DMS153 treated with DMSO at 0.1 percent for 48 hours (cell line): ENCODE results near the gene XCL2.
"Not testable (repeated sequence)": the region's sequence is repeated elsewhere in the genome, so short reads cannot be mapped to it uniquely, and the experiment has no call there.

ENCODE experiments used
- DNase-seq: peaks from one replicate; lab custom pipeline; 2025; ENCODE audit not compliant: unreplicated experiment; lab: John Stamatoyannopoulos, UW

XCL2 gene

GRCh38 chr1:168543840-168544498, at the start of gene XCL2:
XCL2 (minus strand) TSS chr1:168543997; CDS start chr1:168543964, 33 bp downstream.
- not testable (repeated sequence) for DNase-seq

DNA sequence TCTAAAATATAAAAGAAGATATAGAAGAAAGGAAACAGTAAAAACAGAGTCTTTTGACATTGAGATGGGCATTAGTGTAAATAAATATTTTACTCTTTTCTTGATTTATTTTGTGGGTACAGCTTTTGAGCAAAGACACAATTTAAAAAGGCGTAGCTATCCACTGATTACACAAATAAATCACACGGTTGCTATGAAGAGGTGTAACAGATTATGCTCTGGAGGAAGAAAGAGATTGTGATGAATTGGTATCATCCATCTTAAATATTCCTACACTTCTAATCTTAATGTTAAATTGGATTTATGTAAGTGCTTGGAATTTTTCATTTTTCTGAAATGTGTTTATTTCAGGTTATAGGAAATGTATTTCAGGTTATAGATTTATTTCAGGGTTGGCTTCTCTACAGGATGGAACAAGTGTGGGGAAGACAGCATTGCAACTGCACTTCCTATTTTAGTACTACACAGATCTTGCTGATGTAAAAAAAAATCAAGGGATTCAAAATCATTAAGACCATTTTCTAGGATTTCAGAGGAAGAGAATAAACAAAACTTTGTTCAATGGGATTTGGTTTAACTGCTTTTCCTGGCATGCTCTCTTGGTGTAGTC, 47.9 kb upstream of the XCL2 start:
- DNase-seq, result no peak

DNA sequence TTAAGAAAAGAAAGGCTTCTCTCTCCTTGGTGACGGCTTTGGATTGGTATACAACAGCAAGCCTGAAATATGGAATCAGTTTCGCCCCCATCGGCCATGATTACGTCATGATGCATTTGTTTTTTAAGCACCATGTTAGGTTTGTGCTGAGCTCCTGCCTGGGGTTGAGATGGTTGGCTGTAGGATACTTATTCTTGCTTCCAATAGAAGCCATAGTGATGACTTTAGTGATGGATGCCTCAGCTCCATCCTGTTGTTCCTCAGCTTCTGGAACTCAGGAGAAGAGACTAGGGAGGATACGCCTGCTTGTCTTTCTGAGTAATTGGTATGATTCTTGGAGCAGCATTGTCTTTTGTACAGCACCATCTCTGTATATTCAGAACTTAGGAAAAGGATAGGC, 47.3 kb upstream of the XCL2 start:
- DNase-seq, result no peak

DNA sequence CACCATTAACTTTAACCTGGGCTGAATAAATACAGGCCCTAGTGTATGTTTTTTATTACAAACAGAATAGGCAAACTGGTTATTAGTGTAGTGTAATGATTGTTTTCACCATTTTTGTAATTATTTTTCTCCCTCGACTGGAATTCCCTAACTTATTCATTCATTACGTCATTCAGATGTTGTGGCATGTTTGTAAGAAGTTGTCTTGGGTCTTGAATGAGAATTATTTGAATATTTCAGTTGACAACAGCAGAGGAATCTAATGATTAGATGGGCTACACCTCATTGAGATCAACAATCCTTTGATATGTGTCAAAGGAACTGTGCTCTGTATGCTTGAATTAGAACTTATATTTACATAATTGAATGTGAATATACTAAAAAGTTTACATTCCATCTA, 45.4 kb upstream of the XCL2 start:
- no peak for DNase-seq

DNA sequence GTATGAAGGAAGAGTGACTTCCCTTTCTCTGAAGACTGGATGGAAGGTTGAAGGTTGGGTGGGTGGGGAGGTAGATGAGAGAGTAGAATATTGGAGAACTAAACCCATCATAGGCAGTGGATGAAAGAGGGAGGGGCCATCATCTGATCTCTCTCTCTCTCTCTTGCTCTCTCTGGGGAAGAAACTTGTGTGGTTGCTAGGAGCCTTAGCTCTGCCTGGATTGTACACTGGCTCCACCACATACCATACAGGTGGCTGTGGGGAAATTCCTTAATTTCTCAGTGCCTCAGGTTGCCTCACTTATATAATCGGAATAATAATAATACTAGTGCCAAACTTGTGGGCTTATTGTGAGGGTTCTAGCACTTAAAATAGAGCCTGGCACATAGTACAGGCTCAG, 42.1 kb upstream of the XCL2 start:
- no peak for DNase-seq

DNA sequence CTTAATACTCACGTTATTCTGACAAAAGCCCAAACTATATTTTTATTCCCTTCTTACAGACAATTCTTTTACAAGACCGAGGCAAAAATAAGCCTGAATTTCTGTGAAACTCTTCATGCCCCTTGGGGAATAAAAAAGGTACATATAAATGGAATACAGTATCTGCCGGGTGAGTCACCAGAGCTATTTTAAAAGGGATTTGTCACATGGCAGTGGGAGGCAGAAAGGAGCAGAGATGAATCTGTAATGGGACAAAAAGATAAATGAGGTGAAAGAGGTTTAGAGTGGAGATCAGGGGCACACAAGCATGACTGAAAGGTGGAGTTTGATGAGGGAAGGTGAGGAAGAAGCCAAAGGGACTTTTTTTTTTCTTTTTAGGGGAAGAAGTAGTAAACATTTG, 41.4 kb upstream of the XCL2 start:
- no peak for DNase-seq

- no peak for DNase-seq
Measured at GRCh38 chr1:168583571-168583970, 39.8 kb upstream of the XCL2 start.

- DNase-seq, result no peak
Measured at GRCh38 chr1:168582688-168583336, 39.0 kb upstream of the XCL2 start.

GRCh38 chr1:168581817-168582572, 38.2 kb upstream of the XCL2 start:
- DNase-seq, result no peak

DNA sequence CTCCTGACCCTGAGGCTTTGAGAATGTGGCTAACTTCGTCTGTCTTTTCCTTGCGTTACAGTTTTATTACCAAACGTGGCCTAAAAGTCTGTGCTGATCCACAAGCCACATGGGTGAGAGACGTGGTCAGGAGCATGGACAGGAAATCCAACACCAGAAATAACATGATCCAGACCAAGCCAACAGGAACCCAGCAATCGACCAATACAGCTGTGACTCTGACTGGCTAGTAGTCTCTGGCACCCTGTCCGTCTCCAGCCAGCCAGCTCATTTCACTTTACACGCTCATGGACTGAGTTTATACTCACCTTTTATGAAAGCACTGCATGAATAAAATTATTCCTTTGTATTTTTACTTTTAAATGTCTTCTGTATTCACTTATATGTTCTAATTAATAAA, 37.2 kb upstream of the XCL2 start:
- DNase-seq, result not testable (repeated sequence)

DNA sequence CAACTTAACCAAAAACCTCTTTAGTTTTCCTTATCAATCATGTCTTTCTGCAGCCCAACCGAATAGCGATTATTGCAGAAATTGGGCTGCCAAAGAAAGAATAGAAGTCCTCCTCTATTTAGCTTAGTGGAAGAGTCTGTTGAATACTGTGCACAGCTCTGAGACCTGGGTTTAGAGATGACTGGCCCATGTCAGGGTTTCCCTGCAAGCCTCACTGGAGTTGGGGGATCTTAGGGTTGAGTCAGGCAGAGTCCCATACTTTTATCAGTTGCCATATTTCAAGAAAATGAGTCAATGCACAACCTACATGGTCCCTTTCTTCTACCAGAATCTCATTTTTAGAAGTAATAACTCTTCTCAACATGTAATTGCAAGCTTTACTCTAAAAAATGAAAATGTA, 36.5 kb upstream of the XCL2 start:
- not testable (repeated sequence) for DNase-seq

GRCh38 chr1:168578531-168579185, 34.9 kb upstream of the XCL2 start:
- not testable (repeated sequence) for DNase-seq

- DNase-seq, result not testable (repeated sequence)
Measured at GRCh38 chr1:168576245-168576688, 32.5 kb upstream of the XCL2 start, which contains the start of gene XCL1. XCL1 (plus strand) TSS chr1:168576605; CDS start chr1:168576638, 33 bp downstream.

DNA sequence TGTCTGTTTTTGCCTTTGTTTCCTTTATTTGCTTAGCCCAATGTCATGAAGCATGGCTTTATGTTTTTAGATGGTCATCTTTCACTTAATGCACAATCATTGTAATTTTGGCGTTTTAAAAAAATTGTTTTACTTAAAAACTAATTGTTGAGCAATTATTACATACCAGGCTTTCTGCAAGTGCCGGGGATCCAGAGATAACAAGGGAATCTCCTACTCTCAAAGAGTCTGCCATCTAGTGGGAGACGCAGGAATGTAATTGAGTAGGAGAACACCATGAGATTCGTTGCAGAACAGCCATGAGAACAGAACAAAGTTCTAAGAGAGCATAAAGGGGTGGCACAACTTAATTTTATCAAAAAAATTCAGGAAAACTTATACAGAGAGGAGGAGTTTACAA, 30.4 kb upstream of the XCL2 start:
- DNase-seq, result not testable (repeated sequence)

DNA sequence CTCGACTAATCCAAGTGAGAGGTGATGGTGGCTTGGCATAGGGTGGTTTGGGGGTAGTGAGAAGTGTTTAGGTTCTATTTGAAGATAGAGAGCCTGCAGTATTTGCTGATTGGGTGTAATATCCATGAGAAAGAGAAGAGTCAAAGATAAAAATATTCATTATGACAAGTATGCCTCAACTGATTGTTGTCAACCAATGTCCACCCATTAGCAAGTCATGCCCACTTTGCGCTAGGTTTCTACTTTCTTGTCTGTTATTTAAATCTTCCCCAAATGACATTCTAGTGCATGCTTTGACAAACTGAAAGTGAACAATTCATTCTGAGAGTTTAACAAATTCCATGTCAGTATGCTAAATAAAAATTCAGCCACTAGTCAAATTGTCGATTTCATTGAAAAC, 28.8 kb upstream of the XCL2 start:
- DNase-seq, result no peak

DNA sequence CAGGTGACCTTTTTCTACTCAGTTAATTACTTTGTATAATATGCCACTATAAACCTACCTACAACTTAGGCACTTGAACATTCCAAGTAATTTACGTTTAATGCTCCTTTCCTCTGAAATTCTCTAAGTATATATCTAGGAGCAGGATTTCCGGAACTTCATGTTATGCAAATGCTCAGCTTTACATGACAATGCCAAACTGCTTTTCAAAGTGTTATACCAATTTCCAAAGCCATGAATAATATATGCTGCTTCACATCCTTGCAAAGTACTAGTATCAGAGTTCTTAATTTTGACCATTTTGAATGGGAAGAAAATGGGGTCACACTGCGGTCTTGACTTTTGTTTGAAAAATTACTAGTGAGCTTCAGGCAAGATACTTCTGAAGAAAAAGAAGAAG, 26.9 kb upstream of the XCL2 start:
- no peak for DNase-seq

- no peak for DNase-seq
Measured at GRCh38 chr1:168568346-168568745, 24.5 kb upstream of the XCL2 start.

GRCh38 chr1:168567568-168567967, 23.8 kb upstream of the XCL2 start:
- DNase-seq, result no peak

- no peak for DNase-seq
Measured at GRCh38 chr1:168567007-168567406, 23.2 kb upstream of the XCL2 start.

- no peak for DNase-seq
Measured at GRCh38 chr1:168565825-168566224, 22.0 kb upstream of the XCL2 start.

DNA sequence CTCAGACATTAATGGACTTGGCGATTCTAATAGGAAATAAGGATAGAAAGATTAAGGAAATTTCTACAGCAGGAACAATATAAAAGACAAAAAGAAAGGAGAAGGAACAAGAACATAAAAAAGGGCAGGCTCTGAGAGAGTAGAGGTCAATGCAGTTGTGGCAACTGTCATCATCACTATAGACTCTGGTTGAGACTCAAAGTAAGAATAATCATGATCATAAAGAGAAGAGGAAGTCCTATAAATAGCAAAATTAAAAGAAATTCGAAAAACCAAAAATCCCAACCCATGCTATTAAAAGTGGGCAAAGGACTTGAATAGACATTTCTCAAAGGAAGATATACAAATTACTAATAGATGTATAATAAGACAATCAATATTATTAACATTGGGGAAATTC, 18.2 kb upstream of the XCL2 start:
- DNase-seq, result no peak
